K562 (cell line): Measurements from ENCODE around the gene APLF. TPM values are rescaled to one million over a fixed set of nuclear protein-coding genes. Genes with fewer than 3 reads are reported as not detected.

Experiments used
- ASH1L ChIP-seq: fragments of 450-650 bp; IDR thresholded peaks from 2 replicates; pipeline ENCODE4 v1.6.1; 2018; ENCODE audit warnings: borderline replicate concordance, mild to moderate bottlenecking, low read depth; ENCODE audit not compliant: partially characterized antibody
- ATF6 ChIP-seq: sonication (generic); formaldehyde crosslinking; IDR thresholded peaks from 2 replicates; pipeline ENCODE4 v1.4.0; 2020; ENCODE audit warnings: mild to moderate bottlenecking, missing genetic modification reagents
- ATF7 ChIP-seq: fragments of 450-650 bp; IDR thresholded peaks from 2 replicates; pipeline ENCODE4 v1.7.1; 2014; ENCODE audit warnings: mild to moderate bottlenecking, moderate library complexity
- E2F3 ChIP-seq: fragments of 250-450 bp; sonication (Bioruptor Pico); IDR thresholded peaks from 2 replicates; pipeline ENCODE4 v1.4.0; 2020; ENCODE audit warnings: mild to moderate bottlenecking
- HOMEZ ChIP-seq: fragments of 250-450 bp; sonication (Bioruptor Pico); IDR thresholded peaks from 2 replicates; pipeline ENCODE4 v1.4.0; 2020; ENCODE audit warnings: mild to moderate bottlenecking, moderate library complexity
- KLF10 ChIP-seq: fragments of 250-450 bp; sonication (Bioruptor Pico); IDR thresholded peaks from 2 replicates; pipeline ENCODE4 v1.6.1; 2021; ENCODE audit warnings: matching md5 sums
- MAFF ChIP-seq: IDR thresholded peaks from 2 replicates; pipeline ENCODE4 v1.6.1; 2012; ENCODE audit warnings: low read length, improper control_type of control experiment
- NR2C2 ChIP-seq, 2 experiments: fragments of 200-800 bp in 1 of 2; sonication (Bioruptor generic) in 1 of 2; sonication (generic) in 1 of 2; formaldehyde crosslinking in 1 of 2; IDR thresholded peaks; 2 replicates each; pipeline versions ENCODE4 v1.6.1 to v1.8.0; 2016 to 2022; ENCODE audit warnings: mild to moderate bottlenecking in 1 of 2, missing compliant biosample characterization in 1 of 2, missing genetic modification characterization in 1 of 2, missing genetic modification reagents in 1 of 2
- TBP ChIP-seq: optimal IDR thresholded peaks from 2 replicates; pipeline ENCODE3; 2011; ENCODE audit warnings: low read depth, low read length, improper control_type of control experiment
- TSHZ1 ChIP-seq: fragments of 250-450 bp; sonication (Bioruptor Pico); IDR thresholded peaks from 2 replicates; pipeline ENCODE4 v1.4.0; 2020; ENCODE audit warnings: mild to moderate bottlenecking, moderate library complexity
- ZBTB11 ChIP-seq, 3 experiments: fragments of 200-800 bp in 1 of 3; fragments of 250-450 bp in 1 of 3; fragments of 450-650 bp in 1 of 3; sonication (Bioruptor Pico) in 1 of 3; sonication (Bioruptor generic) in 1 of 3; formaldehyde crosslinking in 1 of 3; IDR thresholded peaks; 2 replicates each; pipeline versions ENCODE4 v1.6.1 to v1.8.0; 2016 to 2022; ENCODE audit warnings: mild to moderate bottlenecking in 2 of 3, missing genetic modification characterization in 2 of 3, missing compliant biosample characterization in 1 of 3, moderate library complexity in 1 of 3
- polyA plus RNA-seq, 8 experiments: library from polyadenylated mRNA; depleted of rRNA in 4 of 8; stranded (reverse) in 5 of 8; unstranded in 3 of 8; fragments of >200 nt; fragmentation: Nextera tagmentation in 2 of 8; fragmentation: Illumina TruSeq in 1 of 8; extraction: Ambion mirVana in 2 of 8; extraction: Trizol in 1 of 8; gene quantifications; 2 replicates each; pipeline versions ENCODE4 v1.2.1 to v1.2.3, GENCODE V29; 2011 to 2014; ENCODE audit warnings: inconsistent platforms in 1 of 8, missing spikeins in 1 of 8
- total RNA-seq, 7 experiments: library from RNA; depleted of rRNA in 6 of 7; stranded (reverse); fragments of >200 nt in 6 of 7; fragmentation: Illumina TruSeq in 2 of 7; extraction: Trizol in 2 of 7; gene quantifications; 2 replicates each; pipeline versions ENCODE4 v1.2.1 to v1.2.3, GENCODE V29; 2011 to 2021; ENCODE audit warnings: low replicate concordance in 1 of 7

Gene APLF
- total and polyA plus RNA-seq, 9 of the 15 experiments (the other 6 are each of a cell fraction or from before 2014, with no cell fraction given): 0.07 to 1.1 (median 0.71) TPM

GRCh38 chr2:68558576-68558975 is 91.2 kb downstream of the APLF start (continued):
- no peak for TF ChIP-seq MAFF
- TF ChIP-seq ATF7: no peak
- TF ChIP-seq ATF6 (CRISPR knock-in tag): no peak
- TF ChIP-seq TBP: peak; percentile 87
- TF ChIP-seq TSHZ1: no peak
- no peak for TF ChIP-seq KLF10 (CRISPR knock-in tag)
- TF ChIP-seq HOMEZ (CRISPR knock-in tag): no peak
- TF ChIP-seq ZBTB11 (CRISPR knock-in tag; IDR thresholded peaks at IDR 0.05): no peak
- TF ChIP-seq NR2C2 (CRISPR knock-in tag; IDR thresholded peaks at IDR 0.05): no peak
- no peak for TF ChIP-seq NR2C2 (tag; IDR thresholded peaks at IDR 0.05)
- TF ChIP-seq E2F3 (CRISPR knock-in tag): no peak
- TF ChIP-seq ASH1L: no peak
